Dermis microvascular lymphatic vessel endothelial cell (primary cell): ENCODE data around the gene TIMM10. TPM values are rescaled to one million over a fixed set of nuclear protein-coding genes. Genes with fewer than 3 reads are reported as not detected.

Source experiments
- DNase-seq, 2 donors: peaks; one replicate each; pipeline versions ENCODE4 v3.0.0 to v3.0.0-alpha.2; 2010; ENCODE audit warnings: low read depth in 2 of 2
- total RNA-seq: library from RNA; depleted of rRNA; stranded (reverse); fragments of >200 nt; gene quantifications from 2 replicates; pipeline ENCODE4 v1.2.1, GENCODE V29; 2014

TIMM10 gene
- 34.5 and 64.1 TPM in 2 replicates for total RNA-seq

GRCh38 chr11:57530596-57531507 is at the start of gene TIMM10:
TSS of gene TIMM10 (minus strand) at chr11:57530754. CDS start at chr11:57530189, 565 bp downstream.
- DNase-seq, result peak; percentile 94 to 97

GRCh38 chr11:57574061-57574460 is 43.5 kb upstream of the TIMM10 start:
- DNase-seq, result no peak

GRCh38 chr11:57571606-57572005 is 41.1 kb upstream of the TIMM10 start:
- DNase-seq, result no peak

- peak; percentile 29 to 61 for DNase-seq
Observed at GRCh38 chr11:57568330-57568766, 37.8 kb upstream of the TIMM10 start.

GRCh38 chr11:57567515-57568329 is 37.2 kb upstream of the TIMM10 start, which contains the start of gene UBE2L6:
TSS of gene UBE2L6 (minus strand) at chr11:57567672. CDS start at chr11:57567611, 61 bp downstream.
- DNase-seq, result peak in 1 of 2 donors; percentile 29

- no peak for DNase-seq
Observed at GRCh38 chr11:57566905-57567514, 36.5 kb upstream of the TIMM10 start.

- peak; percentile 39 to 49 for DNase-seq
Observed at GRCh38 chr11:57566005-57566904, 35.7 kb upstream of the TIMM10 start.

GRCh38 chr11:57562596-57562995 is 32.0 kb upstream of the TIMM10 start:
- DNase-seq, result no peak

- no peak for DNase-seq
Observed at GRCh38 chr11:57560146-57560545, 29.6 kb upstream of the TIMM10 start.

GRCh38 chr11:57556041-57556440 is 25.5 kb upstream of the TIMM10 start:
- no peak for DNase-seq

- DNase-seq, result no peak
Observed at GRCh38 chr11:57555393-57555792, 24.8 kb upstream of the TIMM10 start.

- DNase-seq, result no peak
Observed at GRCh38 chr11:57552479-57552878, 21.9 kb upstream of the TIMM10 start.

GRCh38 chr11:57551941-57552340 is 21.4 kb upstream of the TIMM10 start:
- DNase-seq, result no peak

- DNase-seq, result no peak
Observed at GRCh38 chr11:57549983-57550382, 19.4 kb upstream of the TIMM10 start.

- peak in 1 of 2 donors; percentile 7 for DNase-seq
Observed at GRCh38 chr11:57547854-57548377, 17.4 kb upstream of the TIMM10 start.

GRCh38 chr11:57546869-57547475 is 16.4 kb upstream of the TIMM10 start:
- DNase-seq, result peak in 1 of 2 donors; percentile 18

- DNase-seq, result no peak
Observed at GRCh38 chr11:57546451-57546850, 15.9 kb upstream of the TIMM10 start.

- DNase-seq, result no peak
Observed at GRCh38 chr11:57545883-57546282, 15.3 kb upstream of the TIMM10 start.

GRCh38 chr11:57544566-57544965 is 14.0 kb upstream of the TIMM10 start:
- no peak for DNase-seq

- no peak for DNase-seq
Observed at GRCh38 chr11:57543593-57543992, 13.0 kb upstream of the TIMM10 start.
